HG03571 (cell line): ENCODE results near the gene COL20A1.

Source experiments
- ATAC-seq: cut with Tn5 transposase; IDR thresholded peaks from one replicate; pipeline ENCODE4 v1.9.1; 2021; ENCODE audit not compliant: unreplicated experiment

The COL20A1 gene

GRCh38 chr20:63317601-63318291 is 24.8 kb downstream of the COL20A1 start:
- no peak for ATAC-seq

- ATAC-seq = no peak
These were observed 25.6 kb downstream of the COL20A1 start for GRCh38 chr20:63318391-63319163.

- ATAC-seq = no peak
These were observed 26.4 kb downstream of the COL20A1 start for GRCh38 chr20:63319164-63320040.

- ATAC-seq = no peak
These were observed 27.1 kb downstream of the COL20A1 start for GRCh38 chr20:63320041-63320511.

GRCh38 chr20:63320616-63321147 is 27.7 kb downstream of the COL20A1 start:
- ATAC-seq = no peak

- ATAC-seq = no peak
These were observed 28.3 kb downstream of the COL20A1 start for GRCh38 chr20:63321148-63321831.

- no peak for ATAC-seq
These were observed 29.4 kb downstream of the COL20A1 start for GRCh38 chr20:63322146-63322932.

- no peak for ATAC-seq
These were observed 29.9 kb downstream of the COL20A1 start for GRCh38 chr20:63322933-63323273.

GRCh38 chr20:63323357-63323981 is 30.5 kb downstream of the COL20A1 start:
- no peak for ATAC-seq

- ATAC-seq = no peak
These were observed 32.1 kb downstream of the COL20A1 start for GRCh38 chr20:63325021-63325471.

GRCh38 chr20:63325554-63326313 is 32.7 kb downstream of the COL20A1 start:
- ATAC-seq = no peak

- ATAC-seq = no peak
These were observed 33.6 kb downstream of the COL20A1 start for GRCh38 chr20:63326314-63327230.

GRCh38 chr20:63327231-63327745 is 34.3 kb downstream of the COL20A1 start:
- no peak for ATAC-seq

- no peak for ATAC-seq
These were observed 35.2 kb downstream of the COL20A1 start for GRCh38 chr20:63328026-63328700.

GRCh38 chr20:63328718-63329275 is 35.8 kb downstream of the COL20A1 start:
- ATAC-seq = no peak

GRCh38 chr20:63329331-63330083 is 36.5 kb downstream of the COL20A1 start:
- ATAC-seq = no peak
